HEK293 (cell line): Measurements from ENCODE around the gene TDRD1.

Experiments
- CTCF ChIA-PET: fragments of 350-600 bp; formaldehyde crosslinking; extraction: SDS; loops from one replicate; lab custom pipeline; 2021; ENCODE audit warnings: antibody characterized with exemption; lab: Yijun Ruan, JAX
- POLR2A ChIA-PET: fragments of 300-600 bp; formaldehyde crosslinking; extraction: SDS; loops from one replicate; lab custom pipeline; 2020; ENCODE audit warnings: antibody characterized with exemption, inconsistent platforms; lab: Yijun Ruan, JAX
- H3K27ac ChIP-seq: fragments of 200-500 bp; sonication (Bioruptor generic); 2 replicates; pipeline ENCODE4 v1.5.1; 2014; ENCODE audit warnings: low read depth, low read length, control low read depth, inconsistent platforms; ENCODE audit errors: extremely low read depth
- H3K36me3 ChIP-seq, 2 experiments: fragments of 200-500 bp in 1 of 2; sonication (Bioruptor generic) in 1 of 2; 1 replicate in 1 of 2; 2 replicates in 1 of 2; pipeline ENCODE4 v1.5.1; 2014 to 2017; ENCODE audit warnings: inconsistent platforms in 2 of 2, low read length in 2 of 2; ENCODE audit not compliant: control insufficient read depth in 2 of 2, insufficient read depth in 1 of 2
- H3K4me1 ChIP-seq: fragments of 200-500 bp; sonication (Bioruptor generic); 2 replicates; pipeline ENCODE4 v1.5.1; 2014; ENCODE audit warnings: mild to moderate bottlenecking, low read length, inconsistent platforms; ENCODE audit not compliant: control insufficient read depth, insufficient read depth
- H3K4me3 ChIP-seq: 2 replicates; pipeline ENCODE4 v1.5.1; 2011; ENCODE audit warnings: low read depth, mild to moderate bottlenecking, control low read depth, low read length, moderate library complexity
- H3K9me3 ChIP-seq: fragments of 200-500 bp; sonication (Bioruptor generic); 2 replicates; pipeline ENCODE4 v1.5.1; 2014; ENCODE audit warnings: low read depth, low read length, inconsistent platforms; ENCODE audit not compliant: control insufficient read depth, insufficient read depth
- BCL11B ChIP-seq: fragments of 450-650 bp; formaldehyde crosslinking; IDR thresholded peaks from 2 replicates; pipeline ENCODE4 v1.5.1; 2016; ENCODE audit warnings: low read depth, missing biosample characterization, missing genetic modification characterization
- GLI2 ChIP-seq: fragments of 450-650 bp; formaldehyde crosslinking; IDR thresholded peaks from 2 replicates; pipeline ENCODE4; 2017; ENCODE audit warnings: missing biosample characterization, missing genetic modification characterization, low read depth, borderline replicate concordance
- GLIS1 ChIP-seq: fragments of 450-650 bp; formaldehyde crosslinking; IDR thresholded peaks from 2 replicates; pipeline ENCODE4 v1.5.1; 2016; ENCODE audit warnings: missing biosample characterization, missing genetic modification characterization
- HOXA7 ChIP-seq: sonication (generic); formaldehyde crosslinking; IDR thresholded peaks from 2 replicates; pipeline ENCODE4 v1.8.1; 2022; ENCODE audit warnings: missing genetic modification reagents, borderline replicate concordance
- SETDB1 ChIP-seq: IDR thresholded peaks from one replicate; pipeline ENCODE4 v1.6.1; 2017; ENCODE audit warnings: mild to moderate bottlenecking, low read length, moderate library complexity, mixed read lengths; ENCODE audit not compliant: insufficient read length
- YY2 ChIP-seq: fragments of 450-650 bp; formaldehyde crosslinking; IDR thresholded peaks from 2 replicates; pipeline ENCODE4 v1.5.1; 2016; ENCODE audit warnings: missing biosample characterization, missing genetic modification characterization
- ZBTB21 ChIP-seq: fragments of 450-650 bp; formaldehyde crosslinking; IDR thresholded peaks from 2 replicates; pipeline ENCODE4 v1.5.1; 2017; ENCODE audit warnings: missing biosample characterization, missing genetic modification characterization
- ZEB2 ChIP-seq: fragments of 450-650 bp; formaldehyde crosslinking; IDR thresholded peaks from 2 replicates; pipeline ENCODE4 v1.5.1; 2016; ENCODE audit warnings: missing biosample characterization, missing genetic modification characterization
- ZFP37 ChIP-seq: fragments of 450-650 bp; formaldehyde crosslinking; IDR thresholded peaks from 2 replicates; pipeline ENCODE4 v1.5.1; 2016; ENCODE audit warnings: missing biosample characterization, missing genetic modification characterization
- ZFP41 ChIP-seq: fragments of 450-650 bp; formaldehyde crosslinking; IDR thresholded peaks from 2 replicates; pipeline ENCODE4 v1.5.1; 2016; ENCODE audit warnings: missing biosample characterization, missing genetic modification characterization, borderline replicate concordance
- ZNF146 ChIP-seq: fragments of 450-650 bp; formaldehyde crosslinking; IDR thresholded peaks from 2 replicates; pipeline ENCODE4 v1.5.1; 2016; ENCODE audit warnings: missing biosample characterization, missing genetic modification characterization
- ZNF157 ChIP-seq: fragments of 450-650 bp; formaldehyde crosslinking; IDR thresholded peaks from 2 replicates; pipeline ENCODE4 v1.5.1; 2016; ENCODE audit warnings: missing biosample characterization, missing genetic modification characterization
- ZNF175 ChIP-seq: fragments of 450-650 bp; formaldehyde crosslinking; IDR thresholded peaks from 2 replicates; pipeline ENCODE4 v1.5.1; 2016; ENCODE audit warnings: missing biosample characterization, missing genetic modification characterization
- ZNF19 ChIP-seq: fragments of 450-650 bp; formaldehyde crosslinking; IDR thresholded peaks from 2 replicates; pipeline ENCODE4; 2016; ENCODE audit warnings: missing biosample characterization, missing genetic modification characterization, low read depth
- ZNF324 ChIP-seq: fragments of 450-650 bp; formaldehyde crosslinking; IDR thresholded peaks from 2 replicates; pipeline ENCODE4 v1.5.1; 2016; ENCODE audit warnings: missing biosample characterization, missing genetic modification characterization
- ZNF423 ChIP-seq: fragments of 450-650 bp; formaldehyde crosslinking; IDR thresholded peaks from 2 replicates; pipeline ENCODE4 v1.5.1; 2016; ENCODE audit warnings: missing biosample characterization, missing genetic modification characterization
- ZNF530 ChIP-seq: fragments of 450-650 bp; formaldehyde crosslinking; IDR thresholded peaks from 2 replicates; pipeline ENCODE4 v1.5.1; 2016; ENCODE audit warnings: low read depth, missing biosample characterization, missing genetic modification characterization
- ZNF571 ChIP-seq: fragments of 450-650 bp; formaldehyde crosslinking; IDR thresholded peaks from 2 replicates; pipeline ENCODE4 v1.5.0; 2017; ENCODE audit warnings: missing biosample characterization, missing genetic modification characterization
- ZNF626 ChIP-seq: fragments of 450-650 bp; sonication (Bioruptor Pico); formaldehyde crosslinking; IDR thresholded peaks from 2 replicates; pipeline ENCODE4 v1.5.1; 2018; ENCODE audit warnings: missing biosample characterization, missing genetic modification characterization, inconsistent platforms
- ZNF658 ChIP-seq: fragments of 450-650 bp; formaldehyde crosslinking; IDR thresholded peaks from 2 replicates; pipeline ENCODE4; 2016; ENCODE audit warnings: missing biosample characterization, missing genetic modification characterization
- ZNF76 ChIP-seq: fragments of 450-650 bp; formaldehyde crosslinking; IDR thresholded peaks from 2 replicates; pipeline ENCODE4; 2016; ENCODE audit warnings: low read depth, missing biosample characterization, missing genetic modification characterization, borderline replicate concordance
- TF ChIP-seq, protein P1 (sequence below): fragments of 450-650 bp; formaldehyde crosslinking; IDR thresholded peaks from 2 replicates; pipeline ENCODE4 v1.5.1; 2016; ENCODE audit warnings: missing biosample characterization, missing genetic modification characterization
- TF ChIP-seq, protein P2 (sequence below): fragments of 450-650 bp; formaldehyde crosslinking; optimal IDR thresholded peaks from 2 replicates; pipeline ENCODE3; 2016; ENCODE audit warnings: missing biosample characterization, mild to moderate bottlenecking, missing genetic modification characterization
- TF ChIP-seq, protein P3 (sequence below): fragments of 450-650 bp; formaldehyde crosslinking; conservative IDR thresholded peaks from 2 replicates; pipeline ENCODE4 v1.5.1; 2016; ENCODE audit warnings: low read depth, missing biosample characterization, missing genetic modification characterization

TDRD1 gene

DNA sequence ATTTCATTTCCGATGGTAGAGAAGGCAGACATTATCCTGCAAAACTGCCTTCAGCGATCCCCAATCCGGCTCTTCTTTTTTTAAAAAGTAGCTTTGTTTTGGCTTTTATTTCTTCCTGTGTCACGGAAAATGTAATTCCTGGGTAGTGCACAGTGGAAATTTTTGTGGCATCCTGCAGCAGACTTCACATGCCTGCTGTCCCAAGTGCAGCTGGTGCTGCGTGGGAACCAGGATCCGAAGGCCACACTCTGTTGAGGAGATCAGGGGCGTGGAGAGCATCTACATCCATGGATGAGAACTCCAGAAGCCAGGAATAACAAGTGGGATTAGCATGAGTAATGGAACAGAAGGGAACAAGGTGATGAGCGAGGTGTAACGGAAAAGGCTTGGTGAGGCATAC, 64.5 kb downstream of the TDRD1 start:
- no peak overlapping the region for H3K27ac ChIP-seq
- peaks cover 2% of the 10 kb centered on the region; the same call in 1 of the 2 replicates for H3K4me1 ChIP-seq
- ChIA-PET CTCF (no interaction called here), POLR2A (no interaction called here)
- no peaks in the 10 kb centered on the region for H3K36me3 ChIP-seq
- no peak overlapping the region for H3K4me3 ChIP-seq
- TF ChIP-seq ZNF146 (tag by site-specific recombination) (no peak), ZBTB21 (tag by site-specific recombination) (no peak), ZNF530 (tag by site-specific recombination) (no peak), SETDB1 (no peak), ZNF423 (no peak), ZNF324 (tag by site-specific recombination) (no peak)
- H3K9me3 ChIP-seq: no peaks in the 10 kb centered on the region

DNA sequence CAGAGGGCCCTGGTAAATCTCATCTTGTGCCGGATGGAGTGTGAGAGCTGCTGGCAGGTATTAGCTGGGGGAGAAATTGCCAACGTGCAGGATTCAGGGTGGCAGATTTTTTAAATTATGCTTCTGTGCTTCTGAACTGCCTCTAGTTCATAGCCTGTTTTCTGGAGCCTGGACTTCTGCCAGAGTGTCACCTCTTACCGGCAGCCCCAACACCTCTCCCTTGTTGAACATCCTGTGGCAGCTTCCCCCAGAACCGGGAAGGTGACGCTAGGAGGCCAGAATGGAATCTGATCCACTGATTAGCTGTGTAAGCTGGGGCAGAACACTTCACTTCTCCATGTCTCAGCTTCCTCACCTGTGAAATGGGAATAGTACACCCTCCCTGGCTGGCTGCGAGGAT, 65.0 kb downstream of the TDRD1 start:
- CTCF ChIA-PET: no interaction called here

DNA sequence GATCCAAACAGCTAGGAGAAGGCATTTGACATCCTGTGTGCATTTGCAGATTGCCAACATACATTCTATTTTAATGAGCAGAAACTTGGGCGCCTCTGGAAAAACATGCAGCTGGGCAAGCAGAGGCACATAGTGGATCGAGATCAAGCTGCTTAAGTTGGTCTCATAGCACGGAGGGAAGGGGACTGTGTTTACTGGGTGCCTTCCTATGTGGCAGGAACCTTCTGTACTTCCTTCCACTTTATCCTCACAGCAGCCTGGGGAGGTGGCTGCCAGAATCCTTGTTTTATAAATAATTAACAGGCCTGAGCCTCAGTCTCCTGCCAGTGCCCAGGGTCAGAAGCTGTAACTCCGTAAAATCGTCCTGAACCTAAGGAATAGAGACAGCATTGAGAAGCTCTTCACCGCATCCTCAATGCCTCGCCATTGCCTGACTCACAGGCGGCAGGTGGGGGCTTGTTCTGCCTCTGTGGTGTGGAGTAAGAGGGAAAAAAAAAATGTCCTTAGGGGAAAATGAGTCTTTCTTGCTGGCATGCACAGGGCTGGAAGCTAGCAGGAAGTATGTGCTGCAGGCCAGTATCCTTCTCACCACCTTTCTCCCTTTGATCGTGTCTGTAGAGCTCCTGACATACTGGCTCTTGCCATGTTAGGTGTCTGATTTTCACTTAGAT, 66.1 kb downstream of the TDRD1 start:
- Histone ChIP-seq H3K9me3 (no peaks in the 10 kb centered on the region), H3K4me3 (no peak overlapping the region), H3K36me3 (no peaks in the 10 kb centered on the region), H3K27ac (no peak overlapping the region), H3K4me1 (no peaks in the 10 kb centered on the region)
- POLR2A ChIA-PET: no interaction called here
- CTCF ChIA-PET: no interaction called here
- TF ChIP-seq BCL11B (no peak), ZFP37 (tag by site-specific recombination) (no peak), GLI2 (tag by site-specific recombination) (no peak), ZNF626 (tag by site-specific recombination) (no peak), ZNF19 (tag by site-specific recombination) (no peak), ZNF157 (tag by site-specific recombination) (no peak), HOXA7 (CRISPR knock-in tag) (no peak), ZNF658 (tag by site-specific recombination) (no peak), ZNF76 (no peak), YY2 (tag by site-specific recombination) (no peak), ZNF175 (tag by site-specific recombination) (no peak)
- TF ChIP-seq, protein P1, sequence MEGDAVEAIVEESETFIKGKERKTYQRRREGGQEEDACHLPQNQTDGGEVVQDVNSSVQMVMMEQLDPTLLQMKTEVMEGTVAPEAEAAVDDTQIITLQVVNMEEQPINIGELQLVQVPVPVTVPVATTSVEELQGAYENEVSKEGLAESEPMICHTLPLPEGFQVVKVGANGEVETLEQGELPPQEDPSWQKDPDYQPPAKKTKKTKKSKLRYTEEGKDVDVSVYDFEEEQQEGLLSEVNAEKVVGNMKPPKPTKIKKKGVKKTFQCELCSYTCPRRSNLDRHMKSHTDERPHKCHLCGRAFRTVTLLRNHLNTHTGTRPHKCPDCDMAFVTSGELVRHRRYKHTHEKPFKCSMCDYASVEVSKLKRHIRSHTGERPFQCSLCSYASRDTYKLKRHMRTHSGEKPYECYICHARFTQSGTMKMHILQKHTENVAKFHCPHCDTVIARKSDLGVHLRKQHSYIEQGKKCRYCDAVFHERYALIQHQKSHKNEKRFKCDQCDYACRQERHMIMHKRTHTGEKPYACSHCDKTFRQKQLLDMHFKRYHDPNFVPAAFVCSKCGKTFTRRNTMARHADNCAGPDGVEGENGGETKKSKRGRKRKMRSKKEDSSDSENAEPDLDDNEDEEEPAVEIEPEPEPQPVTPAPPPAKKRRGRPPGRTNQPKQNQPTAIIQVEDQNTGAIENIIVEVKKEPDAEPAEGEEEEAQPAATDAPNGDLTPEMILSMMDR: no peak

More for the DNA sequence above, 65.0 kb downstream of the TDRD1 start:
- H3K27ac ChIP-seq: no peak overlapping the region
- POLR2A ChIA-PET: no interaction called here
- H3K4me1 ChIP-seq: no peaks in the 10 kb centered on the region
- no peaks in the 10 kb centered on the region for H3K9me3 ChIP-seq
- no peak overlapping the region for H3K4me3 ChIP-seq
- TF ChIP-seq, protein P2, sequence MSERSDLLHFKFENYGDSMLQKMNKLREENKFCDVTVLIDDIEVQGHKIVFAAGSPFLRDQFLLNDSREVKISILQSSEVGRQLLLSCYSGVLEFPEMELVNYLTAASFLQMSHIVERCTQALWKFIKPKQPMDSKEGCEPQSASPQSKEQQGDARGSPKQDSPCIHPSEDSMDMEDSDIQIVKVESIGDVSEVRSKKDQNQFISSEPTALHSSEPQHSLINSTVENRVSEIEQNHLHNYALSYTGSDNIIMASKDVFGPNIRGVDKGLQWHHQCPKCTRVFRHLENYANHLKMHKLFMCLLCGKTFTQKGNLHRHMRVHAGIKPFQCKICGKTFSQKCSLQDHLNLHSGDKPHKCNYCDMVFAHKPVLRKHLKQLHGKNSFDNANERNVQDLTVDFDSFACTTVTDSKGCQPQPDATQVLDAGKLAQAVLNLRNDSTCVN (tag by site-specific recombination): no peak
- TF ChIP-seq ZFP41 (tag by site-specific recombination) (no peak), ZNF571 (tag by site-specific recombination) (no peak), ZEB2 (tag by site-specific recombination) (no peak), GLIS1 (tag by site-specific recombination) (no peak)
- TF ChIP-seq, protein P3, sequence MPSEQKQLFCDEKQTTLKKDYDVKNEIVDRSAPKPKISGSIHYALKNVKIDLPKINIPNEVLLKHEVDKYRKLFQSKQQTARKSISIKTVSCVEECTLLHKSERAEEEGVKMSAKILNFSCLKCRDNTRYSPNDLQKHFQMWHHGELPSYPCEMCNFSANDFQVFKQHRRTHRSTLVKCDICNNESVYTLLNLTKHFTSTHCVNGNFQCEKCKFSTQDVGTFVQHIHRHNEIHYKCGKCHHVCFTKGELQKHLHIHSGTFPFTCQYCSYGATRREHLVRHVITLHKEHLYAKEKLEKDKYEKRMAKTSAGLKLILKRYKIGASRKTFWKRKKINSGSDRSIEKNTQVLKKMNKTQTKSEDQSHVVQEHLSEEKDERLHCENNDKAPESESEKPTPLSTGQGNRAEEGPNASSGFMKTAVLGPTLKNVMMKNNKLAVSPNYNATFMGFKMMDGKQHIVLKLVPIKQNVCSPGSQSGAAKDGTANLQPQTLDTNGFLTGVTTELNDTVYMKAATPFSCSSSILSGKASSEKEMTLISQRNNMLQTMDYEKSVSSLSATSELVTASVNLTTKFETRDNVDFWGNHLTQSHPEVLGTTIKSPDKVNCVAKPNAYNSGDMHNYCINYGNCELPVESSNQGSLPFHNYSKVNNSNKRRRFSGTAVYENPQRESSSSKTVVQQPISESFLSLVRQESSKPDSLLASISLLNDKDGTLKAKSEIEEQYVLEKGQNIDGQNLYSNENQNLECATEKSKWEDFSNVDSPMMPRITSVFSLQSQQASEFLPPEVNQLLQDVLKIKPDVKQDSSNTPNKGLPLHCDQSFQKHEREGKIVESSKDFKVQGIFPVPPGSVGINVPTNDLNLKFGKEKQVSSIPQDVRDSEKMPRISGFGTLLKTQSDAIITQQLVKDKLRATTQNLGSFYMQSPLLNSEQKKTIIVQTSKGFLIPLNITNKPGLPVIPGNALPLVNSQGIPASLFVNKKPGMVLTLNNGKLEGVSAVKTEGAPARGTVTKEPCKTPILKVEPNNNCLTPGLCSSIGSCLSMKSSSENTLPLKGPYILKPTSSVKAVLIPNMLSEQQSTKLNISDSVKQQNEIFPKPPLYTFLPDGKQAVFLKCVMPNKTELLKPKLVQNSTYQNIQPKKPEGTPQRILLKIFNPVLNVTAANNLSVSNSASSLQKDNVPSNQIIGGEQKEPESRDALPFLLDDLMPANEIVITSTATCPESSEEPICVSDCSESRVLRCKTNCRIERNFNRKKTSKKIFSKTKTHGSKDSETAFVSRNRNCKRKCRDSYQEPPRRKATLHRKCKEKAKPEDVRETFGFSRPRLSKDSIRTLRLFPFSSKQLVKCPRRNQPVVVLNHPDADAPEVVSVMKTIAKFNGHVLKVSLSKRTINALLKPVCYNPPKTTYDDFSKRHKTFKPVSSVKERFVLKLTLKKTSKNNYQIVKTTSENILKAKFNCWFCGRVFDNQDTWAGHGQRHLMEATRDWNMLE (tag by site-specific recombination): no peak
- H3K36me3 ChIP-seq: no peaks in the 10 kb centered on the region
